GM19372 (cell line): ENCODE results near the gene NEK6.

Experiments used
- ATAC-seq: cut with Tn5 transposase; IDR thresholded peaks from one replicate; pipeline ENCODE4 v1.9.1; 2021; ENCODE audit warnings: mild to moderate bottlenecking, low read depth, moderate library complexity; ENCODE audit not compliant: unreplicated experiment

NEK6 gene

GRCh38 chr9:124334568-124335319, 77.0 kb downstream of the NEK6 start:
- no peak for ATAC-seq

GRCh38 chr9:124335320-124335707, 77.6 kb downstream of the NEK6 start:
- no peak for ATAC-seq

- no peak for ATAC-seq
Observed at GRCh38 chr9:124337562-124337961, 79.8 kb downstream of the NEK6 start.

- no peak for ATAC-seq
Observed at GRCh38 chr9:124339603-124340146, 81.9 kb downstream of the NEK6 start.

GRCh38 chr9:124340219-124341069, 82.7 kb downstream of the NEK6 start:
- ATAC-seq = no peak

GRCh38 chr9:124341455-124342170, 83.9 kb downstream of the NEK6 start:
- ATAC-seq = no peak

GRCh38 chr9:124342402-124342775, 84.6 kb downstream of the NEK6 start:
- ATAC-seq = no peak

- no peak for ATAC-seq
Observed at GRCh38 chr9:124342776-124343485, 85.2 kb downstream of the NEK6 start.

GRCh38 chr9:124343533-124344290, 86.0 kb downstream of the NEK6 start:
- ATAC-seq = no peak

GRCh38 chr9:124344291-124345050, 86.7 kb downstream of the NEK6 start:
- no peak for ATAC-seq

- no peak for ATAC-seq
Observed at GRCh38 chr9:124345063-124345462, 87.3 kb downstream of the NEK6 start.

GRCh38 chr9:124345751-124346281, 88.1 kb downstream of the NEK6 start:
- ATAC-seq = no peak

- no peak for ATAC-seq
Observed at GRCh38 chr9:124346347-124347163, 88.8 kb downstream of the NEK6 start.

- ATAC-seq = no peak
Observed at GRCh38 chr9:124347206-124347967, 89.6 kb downstream of the NEK6 start.

GRCh38 chr9:124347968-124348358, 90.2 kb downstream of the NEK6 start:
- no peak for ATAC-seq

GRCh38 chr9:124348363-124348762, 90.6 kb downstream of the NEK6 start:
- no peak for ATAC-seq

GRCh38 chr9:124348831-124349230, 91.1 kb downstream of the NEK6 start:
- ATAC-seq = no peak
